PC-9 (cell line): ENCODE data around the gene PLEKHG4B. TPM values are rescaled to one million over a fixed set of nuclear protein-coding genes. Genes with fewer than 3 reads are reported as not detected.

Source experiments
- BruUV-seq: library from RNA; stranded (reverse); fragments of 400-500 nt; replicated peaks from 2 replicates; lab custom pipeline; 2021; lab: Mats Ljungman, UMichigan
- CTCF ChIA-PET: fragments of 300-600 bp; sonication (Branson Sonifier 250); formaldehyde crosslinking; loops from one replicate; lab custom pipeline; 2022; ENCODE audit warnings: antibody characterized with exemption; lab: Charles Lee
- POLR2A ChIA-PET: fragments of 300-600 bp; sonication (Branson Sonifier 250); formaldehyde crosslinking; loops from one replicate; lab custom pipeline; 2022; ENCODE audit warnings: antibody characterized with exemption; ENCODE audit not compliant: unreplicated experiment; lab: Charles Lee
- DNase-seq, 2 experiments: peaks; one replicate each; pipeline versions ENCODE4 v3.0.0 to v3.0.0-alpha.2; 2015 to 2022; ENCODE audit warnings: mixed read lengths in 1 of 2
- H2AFZ ChIP-seq: fragments of 200-600 bp; sonication (generic); 2 replicates; pipeline ENCODE4 v1.8.1; 2017; ENCODE audit warnings: antibody characterized with exemption
- H3F3A ChIP-seq: fragments of 200-600 bp; sonication (generic); 2 replicates; pipeline ENCODE4 v1.8.1; 2017; ENCODE audit warnings: antibody characterized with exemption, mild to moderate bottlenecking, low read depth; ENCODE audit not compliant: insufficient read depth
- H3K27ac ChIP-seq: fragments of 200-600 bp; sonication (generic); 2 replicates; pipeline ENCODE4 v1.6.1; 2016; ENCODE audit warnings: mixed run types
- H3K27me3 ChIP-seq: fragments of 200-600 bp; sonication (generic); 2 replicates; pipeline ENCODE4 v1.6.1; 2016; ENCODE audit warnings: low read depth, mixed run types; ENCODE audit not compliant: insufficient read depth
- H3K36me3 ChIP-seq: fragments of 200-600 bp; sonication (generic); 2 replicates; pipeline ENCODE4 v1.6.1; 2016; ENCODE audit warnings: low read depth, mixed run types
- H3K4me1 ChIP-seq: fragments of 200-600 bp; sonication (generic); replicated peaks from 2 replicates; pipeline ENCODE4 v1.6.1; 2016; ENCODE audit warnings: mixed run types; ENCODE audit not compliant: insufficient read depth
- H3K4me2 ChIP-seq: fragments of 200-600 bp; sonication (generic); 2 replicates; pipeline ENCODE4 v1.6.1; 2017; ENCODE audit warnings: mixed run types
- H3K4me3 ChIP-seq: fragments of 200-600 bp; sonication (generic); 2 replicates; pipeline ENCODE4 v1.6.1; 2016; ENCODE audit warnings: mixed run types
- H3K79me2 ChIP-seq: fragments of 200-600 bp; sonication (generic); 2 replicates; pipeline ENCODE4 v1.6.1; 2017; ENCODE audit warnings: low read depth, mixed run types
- H3K9me2 ChIP-seq: fragments of 200-600 bp; sonication (generic); 2 replicates; pipeline ENCODE4 v1.8.1; 2017; ENCODE audit warnings: mild to moderate bottlenecking; ENCODE audit not compliant: insufficient read depth
- H3K9me3 ChIP-seq: fragments of 200-600 bp; sonication (generic); 2 replicates; pipeline ENCODE4 v1.8.1; 2016; ENCODE audit warnings: low read depth; ENCODE audit not compliant: insufficient read depth
- H4K20me1 ChIP-seq: fragments of 200-600 bp; sonication (generic); 2 replicates; pipeline ENCODE4 v1.8.1; 2017; ENCODE audit not compliant: insufficient read depth
- CTCF ChIP-seq: fragments of 200-600 bp; sonication (generic); conservative IDR thresholded peaks from 2 replicates; pipeline ENCODE4 v1.6.1; 2017; ENCODE audit warnings: mixed run types, antibody characterized with exemption, mild to moderate bottlenecking, moderate library complexity
- EZH2 ChIP-seq: fragments of 200-600 bp; sonication (generic); IDR thresholded peaks from 2 replicates; pipeline ENCODE4 v1.8.0; 2017; ENCODE audit warnings: antibody characterized with exemption, low read depth
- intact Hi-C: fragments of 100-400 bp; cut with micrococcal nuclease; formaldehyde crosslinking; loops from one replicate; pipeline ENCODE4 v1.10.0; 2022; ENCODE audit not compliant: unreplicated experiment
- total RNA-seq: library from RNA; stranded (reverse); gene quantifications from 2 replicates; pipeline ENCODE4 v1.2.3, GENCODE V29; 2021

The PLEKHG4B gene
- total RNA-seq, 1 experiment from 2014 or later, result not detected

- CTCF ChIA-PET, result no interaction called here
- H3K27ac ChIP-seq, result no peak overlapping the region
- no peaks in the 10 kb centered on the region for H3K36me3 ChIP-seq
- no peak for TF ChIP-seq EZH2
- no peak for TF ChIP-seq CTCF
- peaks cover 6% of the 10 kb centered on the region; the same call in 1 of the 2 replicates for H3F3A ChIP-seq
- POLR2A ChIA-PET, result no interaction called here
- H3K27me3 ChIP-seq, result peaks cover 59% of the 10 kb centered on the region
- intact Hi-C loops, result no loop called here
- no peak overlapping the region for H3K4me2 ChIP-seq
- no peak for DNase-seq
- H4K20me1 ChIP-seq, result no peaks in the 10 kb centered on the region
- H3K79me2 ChIP-seq, result no peaks in the 10 kb centered on the region
- no peak overlapping the region for H3K4me3 ChIP-seq
- H2AFZ ChIP-seq, result no peak overlapping the region
- no peaks in the 10 kb centered on the region for H3K4me1 ChIP-seq
- no TSS peak for BruUV-seq
- H3K9me2 ChIP-seq, result no peaks in the 10 kb centered on the region
- H3K9me3 ChIP-seq, result no peaks in the 10 kb centered on the region
Measured at GRCh38 chr5:169071-169727, 77.2 kb downstream of the PLEKHG4B start.

GRCh38 chr5:169728-170094 lies 77.7 kb downstream of the PLEKHG4B start:
- CTCF ChIA-PET, result no interaction called here
- no TSS peak for BruUV-seq

GRCh38 chr5:170971-171800 lies 79.2 kb downstream of the PLEKHG4B start:
- Histone ChIP-seq H4K20me1 (0 out of 2 replicates have a peak, but pooled peaks cover 1% of the 10 kb centered on the region), H3K36me3 (no peaks in the 10 kb centered on the region), H3K27ac (no peak overlapping the region), H3K4me3 (no peak overlapping the region), H3K27me3 (peaks cover 76% of the 10 kb centered on the region), H2AFZ (no peak overlapping the region), H3K4me2 (no peak overlapping the region), H3K9me3 (no peaks in the 10 kb centered on the region), H3F3A (no peaks in the 10 kb centered on the region), H3K79me2 (no peaks in the 10 kb centered on the region), H3K4me1 (no peaks in the 10 kb centered on the region), H3K9me2 (no peaks in the 10 kb centered on the region)
- no peak for TF ChIP-seq EZH2
- BruUV-seq, result no TSS peak
- ChIA-PET CTCF (no interaction called here), POLR2A (no interaction called here)
- intact Hi-C loops, result no loop called here
- DNase-seq, result no peak

More at GRCh38 chr5:169728-170094, 77.7 kb downstream of the PLEKHG4B start:
- Histone ChIP-seq H3K9me3 (no peaks in the 10 kb centered on the region), H3K4me1 (no peaks in the 10 kb centered on the region), H3K79me2 (no peaks in the 10 kb centered on the region), H3F3A (peaks cover 1% of the 10 kb centered on the region; the same call in 1 of the 2 replicates), H3K27me3 (peaks cover 64% of the 10 kb centered on the region), H3K27ac (no peak overlapping the region), H3K36me3 (no peaks in the 10 kb centered on the region), H3K4me2 (no peak overlapping the region), H4K20me1 (no peaks in the 10 kb centered on the region), H3K9me2 (no peaks in the 10 kb centered on the region), H3K4me3 (no peak overlapping the region), H2AFZ (no peak overlapping the region)
- POLR2A ChIA-PET, result no interaction called here
- no peak for TF ChIP-seq EZH2
- TF ChIP-seq CTCF, result no peak
- intact Hi-C loops, result no loop called here
- DNase-seq, result no peak
